Parathyroid adenoma (tissue), 2 donors: Measurements from ENCODE around the gene PRDM4.

Source experiments
- H2AFZ ChIP-seq: fragments of 300-600 bp; sonication (generic); one replicate; pipeline ENCODE4 v1.7.0; 2017; ENCODE audit warnings: antibody characterized with exemption, mild to moderate bottlenecking
- H3K27ac ChIP-seq: fragments of 300-600 bp; sonication (generic); one replicate; pipeline ENCODE4 v1.7.0; 2017
- H3K27me3 ChIP-seq: fragments of 300-600 bp; sonication (generic); one replicate; pipeline ENCODE4 v1.7.0; 2017; ENCODE audit warnings: low read length; ENCODE audit not compliant: control insufficient read depth, insufficient read depth
- H3K36me3 ChIP-seq: fragments of 300-600 bp; sonication (generic); one replicate; pipeline ENCODE4 v1.7.0; 2017; ENCODE audit warnings: low read length; ENCODE audit not compliant: control insufficient read depth, insufficient read depth
- H3K4me1 ChIP-seq: fragments of 300-600 bp; sonication (generic); one replicate; pipeline ENCODE4 v1.7.0; 2017; ENCODE audit warnings: control low read depth
- H3K4me2 ChIP-seq: fragments of 300-600 bp; sonication (generic); one replicate; pipeline ENCODE4 v1.7.0; 2017; ENCODE audit warnings: low read length
- H3K4me3 ChIP-seq: fragments of 300-600 bp; sonication (generic); one replicate; pipeline ENCODE4 v1.7.0; 2017; ENCODE audit warnings: low read depth, low read length
- H3K79me2 ChIP-seq: fragments of 300-600 bp; sonication (generic); one replicate; pipeline ENCODE4 v1.7.0; 2017; ENCODE audit warnings: control low read depth
- H3K9ac ChIP-seq: fragments of 300-600 bp; sonication (generic); one replicate; pipeline ENCODE4 v1.7.0; 2017; ENCODE audit warnings: mild to moderate bottlenecking
- H3K9me3 ChIP-seq: fragments of 300-600 bp; sonication (generic); one replicate; pipeline ENCODE4 v1.7.0; 2017; ENCODE audit warnings: low read length; ENCODE audit not compliant: control insufficient read depth
- TF ChIP-seq, protein P1 (sequence below): fragments of 300-600 bp; sonication (generic); IDR thresholded peaks from one replicate; pipeline ENCODE4 v1.7.0; 2017; ENCODE audit warnings: antibody characterized with exemption, mild to moderate bottlenecking
- donor health status: primary hyperparathyroidism.

Gene PRDM4

DNA sequence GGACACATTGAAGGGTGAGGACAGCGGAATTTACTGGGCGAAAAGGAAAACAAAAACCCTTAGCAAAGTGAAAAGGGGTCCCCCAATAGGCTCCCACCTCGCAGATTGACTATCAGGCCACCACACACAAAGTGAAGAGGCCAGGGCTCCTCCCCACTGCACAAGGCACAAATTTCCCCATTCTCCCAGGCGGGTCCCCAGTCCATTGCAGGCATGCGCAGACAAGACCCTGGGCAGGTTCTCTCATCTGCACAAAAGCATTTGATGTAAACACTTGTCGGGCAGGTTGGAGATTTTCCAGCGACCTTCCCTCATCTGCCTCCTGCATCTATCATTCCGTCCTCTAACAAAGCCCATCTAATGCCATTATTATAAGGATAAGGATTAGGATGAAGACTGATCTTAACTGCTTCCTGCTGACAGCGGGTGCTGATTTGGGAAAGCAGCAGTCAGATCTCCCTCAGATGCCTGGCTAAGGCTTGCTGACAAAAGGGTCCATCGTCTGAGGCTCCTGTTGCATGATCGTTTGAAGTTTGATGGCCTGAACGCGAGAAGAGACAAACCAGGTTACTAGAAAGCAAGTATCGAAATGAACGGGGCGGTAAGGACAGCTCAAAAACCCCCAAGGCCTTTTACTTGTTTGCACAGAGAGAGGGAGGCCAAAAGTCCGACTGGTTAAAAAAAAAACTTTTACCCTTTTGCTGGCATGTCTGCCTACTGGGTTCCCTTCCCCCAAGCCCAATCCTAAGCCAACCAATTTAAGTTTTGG, 27.9 kb upstream of the PRDM4 start:
- Histone ChIP-seq H3K79me2 (no peaks in the 10 kb centered on the region), H3K4me2 (no peak overlapping the region), H3K4me3 (no peak overlapping the region), H3K36me3 (no peaks in the 10 kb centered on the region), H3K9ac (no peak overlapping the region), H3K9me3 (no peaks in the 10 kb centered on the region), H3K4me1 (no peaks in the 10 kb centered on the region), H3K27me3 (no peaks in the 10 kb centered on the region), H2AFZ (no peak overlapping the region), H3K27ac (no peak overlapping the region)
- TF ChIP-seq, protein P1, sequence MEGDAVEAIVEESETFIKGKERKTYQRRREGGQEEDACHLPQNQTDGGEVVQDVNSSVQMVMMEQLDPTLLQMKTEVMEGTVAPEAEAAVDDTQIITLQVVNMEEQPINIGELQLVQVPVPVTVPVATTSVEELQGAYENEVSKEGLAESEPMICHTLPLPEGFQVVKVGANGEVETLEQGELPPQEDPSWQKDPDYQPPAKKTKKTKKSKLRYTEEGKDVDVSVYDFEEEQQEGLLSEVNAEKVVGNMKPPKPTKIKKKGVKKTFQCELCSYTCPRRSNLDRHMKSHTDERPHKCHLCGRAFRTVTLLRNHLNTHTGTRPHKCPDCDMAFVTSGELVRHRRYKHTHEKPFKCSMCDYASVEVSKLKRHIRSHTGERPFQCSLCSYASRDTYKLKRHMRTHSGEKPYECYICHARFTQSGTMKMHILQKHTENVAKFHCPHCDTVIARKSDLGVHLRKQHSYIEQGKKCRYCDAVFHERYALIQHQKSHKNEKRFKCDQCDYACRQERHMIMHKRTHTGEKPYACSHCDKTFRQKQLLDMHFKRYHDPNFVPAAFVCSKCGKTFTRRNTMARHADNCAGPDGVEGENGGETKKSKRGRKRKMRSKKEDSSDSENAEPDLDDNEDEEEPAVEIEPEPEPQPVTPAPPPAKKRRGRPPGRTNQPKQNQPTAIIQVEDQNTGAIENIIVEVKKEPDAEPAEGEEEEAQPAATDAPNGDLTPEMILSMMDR: no peak

DNA sequence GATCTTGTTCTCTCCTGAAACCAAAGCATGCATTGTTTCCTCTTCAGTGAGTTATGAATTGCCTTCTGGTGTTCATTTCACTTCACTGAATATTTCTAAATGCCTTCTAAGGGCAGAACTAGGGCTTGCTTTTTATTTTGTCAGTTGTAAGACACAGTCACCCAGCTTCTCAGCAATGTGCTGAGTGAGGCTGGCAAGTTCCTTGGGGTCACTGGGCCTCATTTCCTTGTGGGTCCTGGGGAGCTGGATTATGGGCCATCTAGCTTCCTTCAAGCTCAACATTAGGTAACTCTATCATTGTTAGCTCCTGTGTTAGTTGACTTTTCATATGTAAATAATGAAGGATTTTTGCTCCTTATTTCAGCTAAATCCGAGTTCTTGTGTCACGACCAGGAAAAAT, 27.3 kb upstream of the PRDM4 start:
- Histone ChIP-seq H2AFZ (no peak overlapping the region), H3K9ac (no peak overlapping the region), H3K4me1 (no peaks in the 10 kb centered on the region), H3K79me2 (no peaks in the 10 kb centered on the region), H3K27ac (no peak overlapping the region), H3K27me3 (no peaks in the 10 kb centered on the region), H3K36me3 (no peaks in the 10 kb centered on the region), H3K4me2 (no peak overlapping the region), H3K9me3 (no peaks in the 10 kb centered on the region), H3K4me3 (no peak overlapping the region)
- TF ChIP-seq, protein P1: no peak

DNA sequence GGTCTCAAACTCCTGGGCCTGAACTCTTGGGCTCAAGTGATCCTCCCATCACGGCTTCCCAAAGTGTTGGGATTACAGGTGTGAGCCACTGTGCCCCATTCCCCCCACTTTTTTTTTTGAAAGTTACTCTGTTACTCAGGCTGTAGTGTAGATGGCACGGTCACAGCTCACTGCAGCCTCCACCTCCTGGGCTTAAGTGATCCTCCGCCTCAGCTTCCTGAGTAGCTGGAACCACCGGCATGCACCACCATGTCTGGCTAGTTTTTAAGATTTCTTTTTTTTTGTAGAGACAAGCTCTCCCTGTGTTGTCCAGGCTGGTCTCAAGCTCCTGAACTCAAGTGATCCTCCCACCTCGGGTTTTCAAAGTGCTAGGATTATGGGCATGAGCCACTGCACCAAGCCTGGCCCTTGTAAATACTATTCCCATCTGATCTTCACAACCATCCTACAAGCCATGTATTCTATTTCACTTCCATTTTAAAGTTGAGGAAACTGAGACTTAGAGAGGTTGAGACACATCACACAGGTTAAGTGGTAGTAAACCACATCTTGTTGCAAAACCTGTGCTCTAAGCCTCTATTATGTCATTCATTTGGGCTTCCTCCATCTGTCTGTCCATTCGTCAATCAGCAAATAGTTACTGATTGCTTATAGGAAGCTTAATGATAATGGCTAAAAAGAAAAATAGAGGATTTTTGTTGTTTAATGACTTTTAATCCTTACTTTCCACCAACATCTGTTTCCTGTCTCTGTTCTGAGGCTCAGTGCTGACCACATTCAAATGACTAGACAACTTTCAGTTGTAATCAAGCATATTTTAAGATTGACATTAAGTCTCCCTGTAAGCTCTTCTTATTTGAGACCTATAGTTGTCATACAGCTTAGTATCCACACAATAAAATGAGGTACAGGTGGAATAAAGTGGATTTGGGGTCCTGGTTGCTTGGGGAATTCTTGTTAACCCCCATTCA, 22.8 kb upstream of the PRDM4 start:
- H3K4me3 ChIP-seq: no peak overlapping the region
- no peaks in the 10 kb centered on the region for H3K79me2 ChIP-seq
- H3K9ac ChIP-seq: no peak overlapping the region
- TF ChIP-seq, protein P1: no peak
- no peaks in the 10 kb centered on the region for H3K9me3 ChIP-seq
- no peak overlapping the region for H3K4me2 ChIP-seq
- H3K36me3 ChIP-seq: no peaks in the 10 kb centered on the region
- no peaks in the 10 kb centered on the region for H3K27me3 ChIP-seq
- H2AFZ ChIP-seq: peak overlapping the region; percentile 20
- H3K4me1 ChIP-seq: peaks cover 12% of the 10 kb centered on the region
- H3K27ac ChIP-seq: no peak overlapping the region

DNA sequence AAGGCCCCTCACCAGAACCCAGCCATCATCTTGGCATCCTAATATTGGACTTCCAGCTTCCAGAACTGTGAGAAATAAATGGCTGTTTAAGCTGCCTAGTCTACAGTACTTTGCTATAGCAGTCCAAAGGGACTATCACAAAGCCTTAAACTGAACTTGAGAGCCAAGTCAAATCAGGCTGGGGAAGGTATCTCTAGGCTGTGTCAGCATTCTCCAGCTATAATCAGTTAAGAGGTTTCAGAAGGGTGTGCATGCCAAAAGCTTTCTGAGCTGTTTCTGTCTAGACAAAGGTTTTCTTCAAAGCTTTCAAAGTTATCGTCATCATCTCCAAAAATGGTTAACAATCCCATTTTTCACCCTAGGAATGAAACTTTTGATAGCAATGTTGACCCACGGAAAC, 21.1 kb upstream of the PRDM4 start:
- peak overlapping the region; percentile 62 for H3K27ac ChIP-seq
- peak overlapping the region; percentile 68 for H2AFZ ChIP-seq
- H3K4me3 ChIP-seq: peak overlapping the region; percentile 25
- H3K79me2 ChIP-seq: no peaks in the 10 kb centered on the region
- H3K4me1 ChIP-seq: peaks cover 12% of the 10 kb centered on the region
- H3K4me2 ChIP-seq: peak overlapping the region; percentile 37
- TF ChIP-seq, protein P1: no peak
- H3K27me3 ChIP-seq: no peaks in the 10 kb centered on the region
- no peaks in the 10 kb centered on the region for H3K36me3 ChIP-seq
- no peaks in the 10 kb centered on the region for H3K9me3 ChIP-seq
- no peak overlapping the region for H3K9ac ChIP-seq
